GM19395 (cell line): ENCODE results near the gene GGTA1.

Experiments used
- ATAC-seq: cut with Tn5 transposase; IDR thresholded peaks from one replicate; pipeline ENCODE4 v1.9.1; 2021; ENCODE audit warnings: mild to moderate bottlenecking, moderate library complexity; ENCODE audit not compliant: unreplicated experiment

The GGTA1 gene

DNA sequence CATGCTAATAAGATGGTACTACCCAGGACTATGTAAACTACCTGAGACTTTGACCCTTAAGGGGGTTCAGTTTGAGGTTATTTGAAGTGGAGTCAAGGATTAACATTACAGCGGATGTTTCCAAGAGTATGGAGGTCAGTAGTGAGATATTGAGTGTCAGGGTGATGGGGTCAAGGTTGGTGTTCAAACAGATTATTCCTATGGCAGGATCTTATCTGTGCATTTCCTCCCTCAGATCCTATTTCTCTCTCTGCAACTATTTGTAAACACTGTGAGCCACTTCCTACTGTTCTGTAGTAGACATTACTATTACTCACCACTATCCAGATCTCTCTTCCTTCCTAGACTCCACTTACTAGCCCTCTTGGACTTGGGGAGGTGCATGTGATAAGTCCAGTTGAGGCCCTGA is 75.6 kb downstream of the GGTA1 start:
- ATAC-seq, result no peak

DNA sequence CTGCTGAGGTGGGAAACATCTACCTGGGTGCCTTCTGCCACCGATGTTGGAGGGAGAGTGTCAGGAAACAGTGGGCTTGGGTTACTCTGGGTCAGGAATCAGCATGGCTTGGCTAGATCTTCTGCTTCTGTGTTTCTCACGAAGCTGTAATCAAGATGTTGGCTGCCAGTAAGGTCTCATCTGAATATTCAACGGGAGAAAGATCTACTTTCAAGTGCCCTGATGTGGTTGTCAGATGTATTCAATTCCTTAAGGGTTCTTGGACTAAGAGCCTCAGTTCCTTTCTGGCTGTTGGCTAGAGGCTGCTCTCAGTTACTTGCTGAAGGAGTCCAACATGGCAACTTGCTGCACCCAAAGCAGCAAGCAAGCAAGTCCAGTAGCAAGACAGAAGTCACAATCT is 87.7 kb downstream of the GGTA1 start:
- ATAC-seq, result no peak

DNA sequence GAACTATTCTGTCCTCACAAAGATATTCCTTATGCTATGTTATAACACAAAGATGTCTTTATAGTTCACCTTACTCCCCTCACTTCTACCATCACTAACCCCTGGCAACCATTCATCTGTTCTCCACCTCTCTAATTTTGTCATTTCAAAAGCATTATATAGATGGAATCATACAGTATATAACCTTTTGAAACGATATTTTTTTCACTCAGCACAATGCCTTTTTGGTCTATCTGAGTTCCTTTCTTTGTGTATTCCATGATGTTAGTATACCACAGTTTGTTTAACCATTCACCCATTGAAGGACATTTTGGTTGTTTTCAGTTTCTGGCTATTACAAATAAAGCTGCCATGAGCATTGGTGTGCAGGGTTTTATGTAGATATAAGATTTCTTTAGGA is 93.7 kb downstream of the GGTA1 start:
- no peak for ATAC-seq
